Esophagus muscularis mucosa (tissue), 4 donors: ENCODE data around the gene ITPR2.

Experiments used
- EP300 ChIP-seq: sonication (generic); formaldehyde crosslinking; IDR thresholded peaks from one replicate; pipeline ENCODE4 v1.6.1; 2017; ENCODE audit warnings: antibody characterized with exemption
- POLR2A ChIP-seq: fragments of 450-650 bp; IDR thresholded peaks from one replicate; pipeline ENCODE4 v1.6.1; 2017; ENCODE audit warnings: antibody characterized with exemption, moderate library complexity, mild to moderate bottlenecking, low read depth
- POLR2AphosphoS5 ChIP-seq, 2 donors: sonication (generic); formaldehyde crosslinking; IDR thresholded peaks; one replicate each; pipeline ENCODE4 v1.6.1; 2017; ENCODE audit warnings: antibody characterized with exemption in 2 of 2
- TF ChIP-seq, protein P1 (sequence below), 3 experiments: fragments of 200-600 bp in 2 of 3; fragments of 450-650 bp in 1 of 3; sonication (generic) in 2 of 3; IDR thresholded peaks; one replicate each; pipeline ENCODE4 v1.5.1; 2017 to 2019; ENCODE audit warnings: antibody characterized with exemption in 3 of 3, mild to moderate bottlenecking in 2 of 3, moderate library complexity in 1 of 3

DNA sequence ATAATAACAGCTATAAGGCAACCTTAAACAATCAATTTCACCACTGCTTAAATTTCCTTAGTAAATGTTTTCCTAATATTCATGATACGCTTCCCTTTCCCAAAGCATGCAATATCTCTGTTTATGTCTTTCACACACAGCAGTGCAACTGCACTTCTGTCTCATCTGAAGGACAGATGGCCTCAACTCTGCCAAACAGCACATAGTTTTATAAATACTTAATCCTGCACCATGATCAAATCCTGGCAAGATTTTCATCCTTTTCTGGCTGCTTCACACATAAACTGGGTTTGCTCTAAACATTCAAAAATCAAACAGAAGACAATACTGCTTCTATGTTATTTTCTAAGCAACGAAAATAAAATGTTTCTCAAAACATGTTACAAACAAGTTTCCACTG is 266.3 kb downstream of the ITPR2 start:
- TF ChIP-seq POLR2A (no peak), POLR2AphosphoS5 (IDR thresholded peaks at IDR 0.05) (no peak), EP300 (no peak)
- TF ChIP-seq, protein P1, sequence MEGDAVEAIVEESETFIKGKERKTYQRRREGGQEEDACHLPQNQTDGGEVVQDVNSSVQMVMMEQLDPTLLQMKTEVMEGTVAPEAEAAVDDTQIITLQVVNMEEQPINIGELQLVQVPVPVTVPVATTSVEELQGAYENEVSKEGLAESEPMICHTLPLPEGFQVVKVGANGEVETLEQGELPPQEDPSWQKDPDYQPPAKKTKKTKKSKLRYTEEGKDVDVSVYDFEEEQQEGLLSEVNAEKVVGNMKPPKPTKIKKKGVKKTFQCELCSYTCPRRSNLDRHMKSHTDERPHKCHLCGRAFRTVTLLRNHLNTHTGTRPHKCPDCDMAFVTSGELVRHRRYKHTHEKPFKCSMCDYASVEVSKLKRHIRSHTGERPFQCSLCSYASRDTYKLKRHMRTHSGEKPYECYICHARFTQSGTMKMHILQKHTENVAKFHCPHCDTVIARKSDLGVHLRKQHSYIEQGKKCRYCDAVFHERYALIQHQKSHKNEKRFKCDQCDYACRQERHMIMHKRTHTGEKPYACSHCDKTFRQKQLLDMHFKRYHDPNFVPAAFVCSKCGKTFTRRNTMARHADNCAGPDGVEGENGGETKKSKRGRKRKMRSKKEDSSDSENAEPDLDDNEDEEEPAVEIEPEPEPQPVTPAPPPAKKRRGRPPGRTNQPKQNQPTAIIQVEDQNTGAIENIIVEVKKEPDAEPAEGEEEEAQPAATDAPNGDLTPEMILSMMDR (IDR thresholded peaks at IDR 0.05), result no peak
